B cell (primary cell): ENCODE results near the gene SDC4. TPM values are rescaled to one million over a fixed set of nuclear protein-coding genes. Genes with fewer than 3 reads are reported as not detected.

Source experiments
- ATAC-seq: fragments of 200-7000 bp; cut with Tn5 transposase; one replicate; pipeline ENCODE4 v1.10.0; 2021; ENCODE audit warnings: low read depth, mild to moderate bottlenecking, moderate number of reproducible peaks, moderate library complexity
- CTCF ChIA-PET: fragments of 350-600 bp; sonication (Branson Sonifier 250); formaldehyde crosslinking; loops from one replicate; lab custom pipeline; 2021; ENCODE audit warnings: antibody characterized with exemption, inconsistent platforms; lab: Charles Lee
- POLR2A ChIA-PET: fragments of 350-600 bp; sonication (Branson Sonifier 250); formaldehyde crosslinking; loops from one replicate; lab custom pipeline; 2021; ENCODE audit warnings: antibody characterized with exemption; lab: Charles Lee
- DNase-seq: peaks from one replicate; pipeline ENCODE4 v3.0.0; 2013
- H2AFZ ChIP-seq: 2 replicates; pipeline ENCODE4 v1.6.1; 2012; ENCODE audit warnings: mild to moderate bottlenecking, low read depth, low read length; ENCODE audit not compliant: insufficient read depth, poor library complexity, severe bottlenecking
- H3K27ac ChIP-seq, 2 donors: 1 replicate in 1 of 2; 2 replicates in 1 of 2; pipeline ENCODE4 v1.5.1; 2012 to 2013; ENCODE audit warnings: low read length in 2 of 2, mild to moderate bottlenecking in 2 of 2, moderate library complexity in 1 of 2
- H3K27me3 ChIP-seq, 4 experiments: fragments of 200-600 bp in 1 of 4; sonication (generic) in 1 of 4; replicated peaks in 1 of 4; 1 replicate in 2 of 4; 2 replicates in 2 of 4; pipeline versions ENCODE4 v1.6.1 to v1.7.0; 2013 to 2016; ENCODE audit warnings: low read length in 3 of 4, mild to moderate bottlenecking in 2 of 4, mixed read lengths in 1 of 4, moderate library complexity in 1 of 4; ENCODE audit not compliant: insufficient read depth in 4 of 4, control insufficient read depth in 3 of 4; ENCODE audit errors: control extremely low read depth in 1 of 4
- H3K36me3 ChIP-seq, 2 experiments: replicated peaks in 1 of 2; 1 replicate in 1 of 2; 2 replicates in 1 of 2; pipeline versions ENCODE4 v1.6.1 to v1.7.1; 2013; ENCODE audit warnings: low read length in 1 of 2; ENCODE audit not compliant: insufficient read depth in 2 of 2, control insufficient read depth in 1 of 2; ENCODE audit errors: control extremely low read depth in 1 of 2, extremely low read depth in 1 of 2
- H3K4me1 ChIP-seq, 2 donors: fragments of 200-600 bp in 1 of 2; sonication (generic) in 1 of 2; 1 replicate in 1 of 2; 2 replicates in 1 of 2; pipeline versions ENCODE4 v1.5.1 to v1.6.1; 2013 to 2017; ENCODE audit warnings: low read length in 2 of 2; ENCODE audit not compliant: control insufficient read depth in 2 of 2, insufficient read depth in 2 of 2
- H3K4me2 ChIP-seq: replicated peaks from 2 replicates; pipeline ENCODE3; 2012; ENCODE audit warnings: mild to moderate bottlenecking, low read depth, low read length; ENCODE audit not compliant: poor library complexity, severe bottlenecking
- H3K4me3 ChIP-seq, 5 experiments: fragments of 200-600 bp in 1 of 5; sonication (generic) in 1 of 5; 1 replicate in 3 of 5; 2 replicates in 2 of 5; pipeline versions ENCODE4 v1.5.1 to v1.7.0; 2011 to 2016; ENCODE audit warnings: low read length in 4 of 5, mild to moderate bottlenecking in 4 of 5, low read depth in 2 of 5, control low read depth in 1 of 5, moderate library complexity in 1 of 5; ENCODE audit not compliant: insufficient read depth in 1 of 5; ENCODE audit errors: control extremely low read depth in 1 of 5, extremely low read depth in 1 of 5
- H3K79me2 ChIP-seq: fragments of 200-600 bp; sonication (generic); one replicate; pipeline ENCODE4 v1.6.0; 2016; ENCODE audit warnings: low read length; ENCODE audit not compliant: control insufficient read depth, insufficient read depth
- H3K9ac ChIP-seq: fragments of 200-600 bp; sonication (generic); 2 replicates; pipeline ENCODE4 v1.6.1; 2017; ENCODE audit warnings: mild to moderate bottlenecking, low read length, moderate library complexity
- H3K9me3 ChIP-seq, 3 donors: one replicate each; pipeline versions ENCODE4 v1.6.1 to v1.7.1; 2013; ENCODE audit warnings: low read length in 2 of 3; ENCODE audit not compliant: control insufficient read depth in 2 of 3, insufficient read depth in 1 of 3; ENCODE audit errors: control extremely low read depth in 1 of 3
- H4K20me1 ChIP-seq: 2 replicates; pipeline ENCODE4 v1.6.0; 2012; ENCODE audit warnings: mild to moderate bottlenecking, low read length; ENCODE audit not compliant: insufficient read depth, control insufficient read depth, poor library complexity, severe bottlenecking
- H3K27ac Mint-ChIP-seq: one replicate; pipeline ENCODE4 v1.8.0; 2021; ENCODE audit warnings: mixed read lengths
- H3K27me3 Mint-ChIP-seq: one replicate; pipeline ENCODE4 v1.8.0; 2021; ENCODE audit warnings: mixed read lengths
- H3K4me1 Mint-ChIP-seq: one replicate; pipeline ENCODE4 v1.8.0; 2021; ENCODE audit warnings: mixed read lengths
- H3K4me3 Mint-ChIP-seq: one replicate; pipeline ENCODE4 v1.8.0; 2021; ENCODE audit warnings: mixed read lengths
- H3K9me3 Mint-ChIP-seq: one replicate; pipeline ENCODE4 v1.8.0; 2022; ENCODE audit warnings: mixed read lengths; ENCODE audit not compliant: insufficient read depth
- EZH2 ChIP-seq: IDR thresholded peaks from 2 replicates; pipeline ENCODE4 v1.6.1; 2012; ENCODE audit warnings: borderline replicate concordance, low read depth, mild to moderate bottlenecking, moderate library complexity, low read length; ENCODE audit not compliant: insufficient read depth, poor library complexity, severe bottlenecking
- WGBS: methylation state at CpG from one replicate; pipeline ENCODE4 v1.1.5; 2013; ENCODE audit warnings: missing lambda C conversion rate; ENCODE audit not compliant: insufficient coverage; 5-methylcytosine and 5-hydroxymethylcytosine counted together
- intact Hi-C: fragments of 100-400 bp; cut with micrococcal nuclease; formaldehyde crosslinking; loops from one replicate; pipeline ENCODE4 v1.10.0; 2022
- polyA plus RNA-seq: library from polyadenylated mRNA; depleted of rRNA; stranded (reverse); fragments of >200 nt; gene quantifications from 2 replicates; pipeline ENCODE4 v1.2.3, GENCODE V29; 2012
- total RNA-seq, 2 donors: library from RNA; stranded (reverse); fragments of 120-200 nt in 1 of 2; gene quantifications; 1 replicate in 1 of 2; 2 replicates in 1 of 2; pipeline versions ENCODE4 v1.2.3 to v1.2.4, GENCODE V29; 2013 to 2022
- TF ChIP-seq, protein P1 (sequence below): fragments of 200-600 bp; IDR thresholded peaks from one replicate; pipeline ENCODE4 v1.8.0; 2022; ENCODE audit warnings: antibody characterized with exemption, mild to moderate bottlenecking

The SDC4 gene
- total and polyA plus RNA-seq, 2 donors (not counting 1 experiment from before 2014, with no cell fraction given) = 0.04 TPM; not detected in 1

DNA sequence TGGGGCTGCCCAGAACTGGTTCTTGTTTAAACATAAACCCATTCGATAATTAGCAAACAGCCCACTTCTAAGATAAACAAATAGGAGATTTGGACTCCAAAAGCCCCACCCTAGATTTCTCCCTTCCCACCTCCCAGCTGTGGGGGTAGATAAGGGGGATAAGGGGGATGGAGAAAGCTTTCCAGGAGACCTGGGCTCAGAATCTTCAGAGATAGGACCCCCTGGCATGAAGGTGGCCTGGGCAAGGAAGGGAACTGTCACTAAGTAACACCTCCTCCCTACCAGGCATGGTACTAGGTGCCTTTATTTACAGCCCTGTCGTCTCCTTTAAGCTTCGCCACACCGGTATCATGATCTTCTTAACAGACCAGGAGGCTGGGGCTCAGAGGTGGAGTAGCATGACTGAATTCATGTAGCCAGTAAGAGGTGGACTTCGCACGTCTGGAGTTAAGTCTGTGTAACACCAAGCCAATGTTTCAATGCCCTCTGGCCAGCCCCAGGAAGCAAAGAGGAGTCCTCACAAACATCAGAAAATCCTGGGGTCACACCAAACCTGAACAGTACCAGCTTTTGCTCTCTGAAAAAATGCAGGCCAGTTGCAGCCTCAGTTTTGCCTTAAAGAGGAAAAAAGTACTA, 4.6 kb downstream of the SDC4 start:
- Mint-ChIP-seq H3K27ac (no peak overlapping the region), H3K27me3 (peaks cover 23% of the 10 kb centered on the region), H3K4me3 (no peak overlapping the region), H3K4me1 (peaks cover 10% of the 10 kb centered on the region), H3K9me3 (no peaks in the 10 kb centered on the region)
- POLR2A ChIA-PET = interaction anchor here (0.9 kb wide), 1 partner anchor 19 kb away, joined by 3 read pairs; the partner anchor contains the start of gene SYS1
- intact Hi-C loops = no loop called here
- WGBS = 96% methylated on average over 3 of the region's 6 CpGs
- Histone ChIP-seq H4K20me1 (no peaks in the 10 kb centered on the region), H3K9me3 (peaks cover 0 to 3% (median 0%) of the 10 kb centered on the region in 3 donors), H3K4me3 (no peak overlapping the region), H3K27ac (no peak overlapping the region), H3K27me3 (peaks cover 0 to 36% (median 6%) of the 10 kb centered on the region in 4 experiments), H3K9ac (no peak overlapping the region), H3K79me2 (no peaks in the 10 kb centered on the region), H3K4me2 (no peak overlapping the region), H3K4me1 (peaks cover 20 to 22% of the 10 kb centered on the region in 2 donors), H3K36me3 (no peaks in the 10 kb centered on the region), H2AFZ (no peak overlapping the region)
- ATAC-seq (no peak), DNase-seq (no peak)
- CTCF ChIA-PET = interaction anchor here (1.0 to 1.5 kb wide), 2 partner anchors 93 to 427 kb away, joined by 3 to 4 read pairs; no protein-coding TSS in a partner anchor
- no peak for TF ChIP-seq EZH2
- TF ChIP-seq, protein P1, sequence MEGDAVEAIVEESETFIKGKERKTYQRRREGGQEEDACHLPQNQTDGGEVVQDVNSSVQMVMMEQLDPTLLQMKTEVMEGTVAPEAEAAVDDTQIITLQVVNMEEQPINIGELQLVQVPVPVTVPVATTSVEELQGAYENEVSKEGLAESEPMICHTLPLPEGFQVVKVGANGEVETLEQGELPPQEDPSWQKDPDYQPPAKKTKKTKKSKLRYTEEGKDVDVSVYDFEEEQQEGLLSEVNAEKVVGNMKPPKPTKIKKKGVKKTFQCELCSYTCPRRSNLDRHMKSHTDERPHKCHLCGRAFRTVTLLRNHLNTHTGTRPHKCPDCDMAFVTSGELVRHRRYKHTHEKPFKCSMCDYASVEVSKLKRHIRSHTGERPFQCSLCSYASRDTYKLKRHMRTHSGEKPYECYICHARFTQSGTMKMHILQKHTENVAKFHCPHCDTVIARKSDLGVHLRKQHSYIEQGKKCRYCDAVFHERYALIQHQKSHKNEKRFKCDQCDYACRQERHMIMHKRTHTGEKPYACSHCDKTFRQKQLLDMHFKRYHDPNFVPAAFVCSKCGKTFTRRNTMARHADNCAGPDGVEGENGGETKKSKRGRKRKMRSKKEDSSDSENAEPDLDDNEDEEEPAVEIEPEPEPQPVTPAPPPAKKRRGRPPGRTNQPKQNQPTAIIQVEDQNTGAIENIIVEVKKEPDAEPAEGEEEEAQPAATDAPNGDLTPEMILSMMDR = no peak

DNA sequence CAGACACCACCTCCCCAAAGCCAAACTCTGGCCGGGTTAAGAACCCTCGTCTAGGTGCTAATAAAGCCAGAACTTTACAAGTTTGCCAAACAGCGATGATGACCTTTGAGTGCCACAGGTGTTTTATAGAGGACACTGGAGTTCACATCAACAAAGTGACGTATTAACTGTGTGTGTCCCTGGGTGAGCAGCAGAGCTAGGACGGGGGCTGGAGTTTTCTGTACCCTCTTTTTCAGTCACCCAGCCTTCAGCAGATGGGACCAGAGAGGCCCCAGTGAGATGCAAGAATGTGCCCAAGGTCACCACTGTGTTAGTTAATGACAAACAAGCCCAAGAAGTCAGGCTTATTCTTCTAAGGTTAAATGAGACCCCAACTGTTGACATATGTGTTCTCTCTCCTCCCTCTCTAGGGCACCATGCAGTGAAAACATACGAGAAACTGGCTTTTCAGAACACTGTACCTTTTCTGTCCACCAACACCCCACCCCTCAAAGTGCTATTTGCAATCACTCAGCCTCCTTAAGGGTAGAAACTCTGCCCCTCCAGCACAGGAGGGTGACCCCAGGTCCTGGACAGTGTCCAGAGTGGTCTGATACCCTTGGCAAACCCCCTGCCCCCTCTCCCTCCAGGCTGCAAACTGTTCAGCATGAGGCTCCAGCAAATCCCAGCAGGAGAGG, 5.2 kb downstream of the SDC4 start:
- Mint-ChIP-seq H3K4me3 (no peak overlapping the region), H3K27ac (no peak overlapping the region), H3K27me3 (peaks cover 23% of the 10 kb centered on the region), H3K4me1 (peaks cover 5% of the 10 kb centered on the region), H3K9me3 (no peaks in the 10 kb centered on the region)
- Histone ChIP-seq H3K4me3 (no peak overlapping the region), H3K4me2 (no peak overlapping the region), H3K4me1 (peaks cover 17 to 18% of the 10 kb centered on the region in 2 donors), H3K79me2 (no peaks in the 10 kb centered on the region), H3K27ac (no peak overlapping the region), H3K9me3 (peaks cover 0 to 3% (median 0%) of the 10 kb centered on the region in 3 donors), H3K9ac (no peak overlapping the region), H3K27me3 (peaks cover 0 to 31% (median 5%) of the 10 kb centered on the region in 4 experiments), H3K36me3 (no peaks in the 10 kb centered on the region), H2AFZ (no peak overlapping the region), H4K20me1 (no peaks in the 10 kb centered on the region)
- DNase-seq (no peak), ATAC-seq (no peak)
- intact Hi-C loops = no loop called here
- ChIA-PET POLR2A (no interaction called here), CTCF (interaction anchor here (1.5 kb wide), 1 partner anchor 94 kb away, joined by 4 read pairs; no protein-coding TSS in a partner anchor)
- WGBS = 86% methylated on average over 6 of the region's 6 CpGs
- TF ChIP-seq, protein P1 = no peak
- TF ChIP-seq EZH2 = no peak
